Kidney glomerular epithelial cell (primary cell): ENCODE results near the gene THSD4.
"Not testable (repeated sequence)": the region's sequence is repeated elsewhere in the genome, so short reads cannot be mapped to it uniquely, and the experiment has no call there.

Experiments used
- DNase-seq: peaks from one replicate; lab custom pipeline; 2025; lab: John Stamatoyannopoulos, UW

THSD4 gene

GRCh38 chr15:71124937-71125790, 9.9 kb downstream of the THSD4 start:
- DNase-seq = no peak

GRCh38 chr15:71125831-71126450, 10.7 kb downstream of the THSD4 start:
- no peak for DNase-seq

- DNase-seq = no peak
These were observed 11.8 kb downstream of the THSD4 start for GRCh38 chr15:71127083-71127482.

- not testable (repeated sequence) for DNase-seq
These were observed 12.9 kb downstream of the THSD4 start for GRCh38 chr15:71128159-71128558.

- DNase-seq = no peak
These were observed 13.8 kb downstream of the THSD4 start for GRCh38 chr15:71128939-71129562.

GRCh38 chr15:71129669-71130068, 14.4 kb downstream of the THSD4 start:
- DNase-seq = no peak

GRCh38 chr15:71131601-71132362, 16.5 kb downstream of the THSD4 start:
- no peak for DNase-seq

- DNase-seq = peak; percentile 62
These were observed 18.6 kb downstream of the THSD4 start for GRCh38 chr15:71133747-71134472.

- peak; percentile 69 for DNase-seq
These were observed 21.0 kb downstream of the THSD4 start for GRCh38 chr15:71136159-71136783.

- DNase-seq = no peak
These were observed 21.7 kb downstream of the THSD4 start for GRCh38 chr15:71136793-71137518.

- DNase-seq = no peak
These were observed 23.2 kb downstream of the THSD4 start for GRCh38 chr15:71138473-71138872.

GRCh38 chr15:71139241-71139640, 24.0 kb downstream of the THSD4 start:
- no peak for DNase-seq

GRCh38 chr15:71141572-71141971, 26.3 kb downstream of the THSD4 start:
- DNase-seq = no peak

GRCh38 chr15:71142780-71143179, 27.5 kb downstream of the THSD4 start:
- DNase-seq = no peak

- no peak for DNase-seq
These were observed 28.4 kb downstream of the THSD4 start for GRCh38 chr15:71143373-71144310.

- no peak for DNase-seq
These were observed 30.4 kb downstream of the THSD4 start for GRCh38 chr15:71145648-71146047.

GRCh38 chr15:71146580-71146982, 31.3 kb downstream of the THSD4 start:
- DNase-seq = no peak

- DNase-seq = no peak
These were observed 32.8 kb downstream of the THSD4 start for GRCh38 chr15:71148048-71148447.
